Kidney tubule cell (primary cell): ENCODE data around the gene MAGEA1.
"Not testable (repeated sequence)": the region's sequence is repeated elsewhere in the genome, so short reads cannot be mapped to it uniquely, and the experiment has no call there.

Experiments
- DNase-seq: peaks from one replicate; pipeline ENCODE4 v3.0.0-alpha.2; 2018; ENCODE audit warnings: low spot score

The MAGEA1 gene, protein sequence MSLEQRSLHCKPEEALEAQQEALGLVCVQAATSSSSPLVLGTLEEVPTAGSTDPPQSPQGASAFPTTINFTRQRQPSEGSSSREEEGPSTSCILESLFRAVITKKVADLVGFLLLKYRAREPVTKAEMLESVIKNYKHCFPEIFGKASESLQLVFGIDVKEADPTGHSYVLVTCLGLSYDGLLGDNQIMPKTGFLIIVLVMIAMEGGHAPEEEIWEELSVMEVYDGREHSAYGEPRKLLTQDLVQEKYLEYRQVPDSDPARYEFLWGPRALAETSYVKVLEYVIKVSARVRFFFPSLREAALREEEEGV

DNA sequence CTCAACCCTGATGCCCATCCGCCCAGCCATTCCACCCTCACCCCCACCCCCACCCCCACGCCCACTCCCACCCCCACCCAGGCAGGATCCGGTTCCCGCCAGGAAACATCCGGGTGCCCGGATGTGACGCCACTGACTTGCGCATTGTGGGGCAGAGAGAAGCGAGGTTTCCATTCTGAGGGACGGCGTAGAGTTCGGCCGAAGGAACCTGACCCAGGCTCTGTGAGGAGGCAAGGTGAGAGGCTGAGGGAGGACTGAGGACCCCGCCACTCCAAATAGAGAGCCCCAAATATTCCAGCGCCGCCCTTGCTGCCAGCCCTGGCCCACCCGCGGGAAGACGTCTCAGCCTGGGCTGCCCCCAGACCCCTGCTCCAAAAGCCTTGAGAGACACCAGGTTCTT is at the start of gene MAGEA1:
TSS of gene MAGEA1 (plus strand) at position 154 of the 400 bp plus-strand sequence. CDS start 3,106 bp downstream, outside the sequence.
- no peak for DNase-seq

DNA sequence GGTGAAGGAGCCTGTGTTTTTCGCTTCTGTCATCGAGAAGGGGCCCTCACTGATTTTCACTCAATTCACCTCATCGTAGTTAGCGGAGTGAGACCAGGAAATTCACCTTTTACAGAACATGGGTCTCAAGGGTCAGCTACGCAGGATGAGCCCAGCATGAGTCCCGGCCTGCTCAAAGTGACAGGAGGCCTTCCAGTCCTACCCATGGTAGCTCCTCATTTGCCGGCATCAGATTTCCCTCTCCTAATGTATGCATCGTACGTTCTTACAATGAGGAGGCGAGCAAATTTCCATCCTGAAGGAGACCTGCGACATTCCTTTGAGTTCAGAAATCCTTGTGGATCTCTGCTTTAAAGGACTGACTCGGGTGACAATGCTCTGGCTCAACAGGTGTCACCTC is 46.2 kb upstream of the MAGEA1 start:
- DNase-seq: not testable (repeated sequence)

DNA sequence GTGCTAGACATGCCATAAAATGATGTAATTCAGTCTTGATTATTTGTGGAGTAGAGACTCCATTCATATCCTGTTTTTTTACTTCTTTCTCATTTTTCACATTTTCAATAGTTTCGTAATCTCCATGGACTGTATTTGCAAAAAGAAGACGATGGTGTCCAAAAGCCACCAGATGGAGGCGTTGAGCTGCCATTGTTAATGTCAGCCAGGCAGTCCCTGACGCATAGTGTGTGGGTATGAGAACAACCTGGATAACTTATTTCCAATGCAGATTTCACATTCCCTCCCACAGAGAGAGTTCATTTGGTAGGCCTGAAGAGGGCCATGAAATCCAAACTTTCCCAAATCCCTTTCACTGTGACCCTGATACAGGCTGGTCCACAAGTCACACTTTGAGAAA is 40.0 kb upstream of the MAGEA1 start:
- not testable (repeated sequence) for DNase-seq

DNA sequence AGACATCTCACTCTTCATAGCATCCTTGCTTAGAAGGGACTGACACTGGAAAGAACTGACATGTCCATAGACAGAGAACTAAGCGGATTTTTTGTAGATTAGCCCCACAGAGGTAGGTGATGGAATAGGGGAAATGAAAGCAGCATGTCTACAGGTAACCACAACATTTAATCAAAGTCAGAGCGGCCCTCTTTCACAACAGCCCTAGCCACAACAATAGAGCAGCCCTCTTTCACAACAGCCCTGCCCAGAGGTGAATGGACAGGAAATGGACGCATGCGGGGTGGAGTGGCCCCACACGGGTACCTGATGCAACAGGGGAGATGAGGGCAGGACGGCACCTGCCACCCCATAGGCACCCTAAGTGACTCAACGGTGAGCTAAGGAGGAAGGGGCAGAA is 32.8 kb upstream of the MAGEA1 start:
- DNase-seq: not testable (repeated sequence)

DNA sequence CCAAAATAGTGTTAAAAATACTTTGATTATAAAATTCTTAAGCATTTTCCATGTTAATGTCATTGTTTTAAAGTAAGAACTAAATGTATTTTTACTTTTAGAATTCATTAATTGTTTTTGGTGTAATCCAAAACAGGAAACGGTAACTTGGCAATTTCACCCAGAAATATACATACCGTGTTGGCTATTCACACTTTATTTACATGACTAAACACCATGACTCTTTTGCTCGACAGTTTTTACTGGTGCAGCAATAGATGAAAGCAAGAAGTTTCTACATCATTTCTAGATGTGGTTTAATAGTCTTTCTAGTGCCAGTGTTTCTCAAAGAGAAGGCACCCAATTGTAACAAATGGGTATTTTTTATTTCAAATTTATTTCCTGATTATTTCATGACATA is 25.6 kb upstream of the MAGEA1 start:
- DNase-seq: no peak

DNA sequence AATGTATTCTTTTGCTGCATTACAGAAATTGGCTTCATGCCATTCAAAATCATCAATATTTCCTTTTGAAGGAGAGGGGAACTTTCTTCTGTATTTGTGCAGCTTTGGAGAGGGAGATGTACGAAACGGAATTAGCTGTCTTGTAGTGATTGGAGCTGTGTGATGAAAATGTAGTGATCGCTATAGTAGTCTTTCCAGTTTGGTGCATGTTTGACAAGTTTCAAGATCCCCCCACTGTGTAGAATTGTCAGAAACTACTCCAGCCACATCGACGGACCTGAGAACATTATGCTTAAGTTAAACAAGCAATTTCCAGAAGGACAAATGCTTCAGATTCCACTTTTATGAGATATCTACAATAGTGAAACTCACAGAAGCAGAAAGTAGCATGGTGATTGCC is 21.6 kb upstream of the MAGEA1 start:
- DNase-seq: no peak

DNA sequence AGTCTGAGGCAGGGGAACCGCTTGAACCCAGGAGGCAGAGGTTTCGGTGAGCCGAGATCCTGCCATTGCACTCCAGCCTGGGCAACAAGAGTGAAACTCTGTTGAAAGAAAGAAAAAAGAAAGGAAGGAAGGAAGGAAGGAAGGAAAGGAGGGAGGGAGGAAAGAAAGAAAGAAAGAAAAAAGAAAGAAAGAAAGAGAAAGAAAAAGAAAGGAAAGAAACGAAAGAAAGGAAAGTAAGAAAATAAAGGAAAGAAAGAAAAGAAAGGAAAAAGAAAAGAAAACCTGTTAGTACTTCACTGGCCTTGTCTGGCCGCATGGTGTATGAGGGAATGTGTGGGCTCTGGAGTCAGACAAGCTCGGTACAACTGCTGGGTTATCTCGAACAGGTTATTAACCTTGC is 20.8 kb upstream of the MAGEA1 start:
- no peak for DNase-seq

DNA sequence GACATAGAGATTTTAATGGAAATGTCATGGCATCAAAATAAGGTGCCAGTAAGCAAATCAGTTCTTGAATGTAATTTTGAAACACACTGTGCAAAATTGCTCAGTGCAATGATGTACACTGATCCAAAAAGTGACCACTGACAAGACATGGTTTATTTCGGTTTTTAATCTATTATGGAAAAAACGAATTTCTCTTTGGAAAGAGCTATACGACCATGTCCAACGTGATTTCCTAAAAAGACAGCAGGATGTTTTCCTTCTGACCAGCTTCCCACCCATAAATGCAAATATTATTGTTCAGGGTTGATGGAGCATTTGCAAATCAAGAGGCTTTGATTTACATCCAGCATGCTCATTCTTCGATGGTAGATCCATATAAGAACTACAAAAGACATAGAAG is 17.1 kb upstream of the MAGEA1 start:
- no peak for DNase-seq

DNA sequence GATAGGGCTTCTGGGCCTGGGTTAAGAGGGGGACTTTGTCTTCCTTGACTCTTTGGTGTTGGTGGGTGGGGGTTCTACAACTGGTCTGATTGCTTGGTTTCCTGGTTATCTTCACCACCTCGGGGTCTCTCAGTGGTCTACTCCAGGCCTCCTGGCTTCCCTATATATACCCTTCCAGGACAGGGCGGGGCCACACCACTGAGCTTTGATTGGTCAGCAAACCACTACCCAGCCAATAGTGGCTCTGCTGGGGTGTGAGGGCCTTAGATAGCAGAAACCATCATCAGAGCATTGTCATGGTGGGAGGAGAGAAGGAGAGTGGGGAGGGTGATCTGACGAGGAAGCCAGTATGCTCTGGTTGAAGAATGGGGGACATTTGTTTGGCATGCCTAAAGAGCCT is 14.4 kb upstream of the MAGEA1 start:
- no peak for DNase-seq

DNA sequence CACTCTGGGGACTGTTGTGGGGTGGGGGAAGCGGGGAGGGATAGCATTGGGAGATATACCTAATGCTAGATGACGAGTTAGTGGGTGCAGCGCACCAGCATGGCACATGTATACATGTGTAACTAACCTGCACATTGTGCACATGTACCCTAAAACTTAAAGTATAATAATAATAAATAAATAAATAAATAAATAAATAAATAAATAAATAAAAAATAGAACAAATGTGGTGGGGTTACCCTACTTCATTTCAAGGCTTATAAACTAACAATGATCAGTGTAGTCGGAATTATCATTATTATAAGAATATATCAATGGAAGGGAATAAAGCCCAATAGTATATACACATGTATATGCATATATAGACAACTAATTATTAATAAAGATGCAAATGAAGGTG is 10.7 kb upstream of the MAGEA1 start:
- DNase-seq: not testable (repeated sequence)

DNA sequence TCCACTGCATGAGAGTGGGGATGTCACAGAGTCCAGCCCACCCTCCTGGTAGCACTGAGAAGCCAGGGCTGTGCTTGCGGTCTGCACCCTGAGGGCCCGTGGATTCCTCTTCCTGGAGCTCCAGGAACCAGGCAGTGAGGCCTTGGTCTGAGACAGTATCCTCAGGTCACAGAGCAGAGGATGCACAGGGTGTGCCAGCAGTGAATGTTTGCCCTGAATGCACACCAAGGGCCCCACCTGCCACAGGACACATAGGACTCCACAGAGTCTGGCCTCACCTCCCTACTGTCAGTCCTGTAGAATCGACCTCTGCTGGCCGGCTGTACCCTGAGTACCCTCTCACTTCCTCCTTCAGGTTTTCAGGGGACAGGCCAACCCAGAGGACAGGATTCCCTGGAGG is 2.7 kb downstream of the MAGEA1 start:
- no peak for DNase-seq

DNA sequence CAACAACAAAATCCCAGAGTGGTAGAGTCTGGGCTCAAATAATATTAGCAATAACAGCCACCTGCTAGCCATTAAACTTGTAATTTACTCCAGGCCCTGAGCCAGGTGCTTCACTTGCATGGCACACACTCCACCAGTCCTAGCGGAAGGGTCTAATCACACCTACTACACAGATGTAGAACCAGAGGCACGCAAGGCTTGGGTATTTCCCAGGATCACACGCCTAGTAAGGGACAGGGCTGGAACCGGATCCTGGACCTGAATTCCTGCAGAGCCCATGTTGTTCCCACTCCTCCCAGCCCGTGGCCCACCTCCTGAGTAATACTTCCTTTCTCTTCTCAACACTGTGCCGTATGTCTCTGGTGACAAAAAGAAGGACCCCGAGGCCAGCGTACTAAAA is 5.7 kb downstream of the MAGEA1 start:
- no peak for DNase-seq

DNA sequence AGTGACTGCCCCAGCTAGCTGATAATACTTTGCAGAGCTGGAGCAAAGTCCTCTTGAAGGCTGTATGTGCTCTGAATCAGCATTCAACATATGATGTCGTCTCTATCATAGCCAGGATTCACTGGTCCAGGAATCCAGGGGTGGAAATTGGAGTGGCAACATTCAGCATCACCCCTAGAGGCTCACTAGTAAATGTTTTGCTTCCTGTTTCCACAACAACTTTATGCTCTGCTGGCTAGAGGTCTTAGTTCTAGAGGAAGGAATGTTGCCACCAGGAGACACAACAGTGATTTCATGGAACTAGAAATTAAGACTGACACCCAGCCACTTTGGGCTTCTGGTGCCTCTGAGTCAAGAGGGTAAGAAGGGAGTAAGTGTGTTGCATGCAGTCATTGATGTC is 11.3 kb downstream of the MAGEA1 start:
- peak; percentile 55 for DNase-seq

DNA sequence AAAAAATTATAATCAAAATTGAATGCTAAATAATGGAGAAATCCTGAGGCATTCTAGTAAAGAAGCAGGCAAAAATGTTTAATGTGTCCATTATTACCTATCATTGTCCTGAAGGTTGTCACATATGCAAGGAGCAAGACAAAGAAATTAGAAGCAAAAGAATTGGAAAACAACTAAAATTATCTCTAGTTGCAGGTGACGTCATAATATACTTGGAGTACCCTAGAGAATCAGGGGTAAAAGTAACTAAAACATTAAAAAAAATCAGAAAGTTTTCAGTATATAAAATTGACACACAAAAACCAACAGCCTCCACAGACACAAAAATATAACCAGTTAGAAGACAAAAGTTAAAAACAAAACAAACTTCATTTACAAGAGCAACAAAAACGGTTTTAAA is 21.4 kb downstream of the MAGEA1 start:
- no peak for DNase-seq

DNA sequence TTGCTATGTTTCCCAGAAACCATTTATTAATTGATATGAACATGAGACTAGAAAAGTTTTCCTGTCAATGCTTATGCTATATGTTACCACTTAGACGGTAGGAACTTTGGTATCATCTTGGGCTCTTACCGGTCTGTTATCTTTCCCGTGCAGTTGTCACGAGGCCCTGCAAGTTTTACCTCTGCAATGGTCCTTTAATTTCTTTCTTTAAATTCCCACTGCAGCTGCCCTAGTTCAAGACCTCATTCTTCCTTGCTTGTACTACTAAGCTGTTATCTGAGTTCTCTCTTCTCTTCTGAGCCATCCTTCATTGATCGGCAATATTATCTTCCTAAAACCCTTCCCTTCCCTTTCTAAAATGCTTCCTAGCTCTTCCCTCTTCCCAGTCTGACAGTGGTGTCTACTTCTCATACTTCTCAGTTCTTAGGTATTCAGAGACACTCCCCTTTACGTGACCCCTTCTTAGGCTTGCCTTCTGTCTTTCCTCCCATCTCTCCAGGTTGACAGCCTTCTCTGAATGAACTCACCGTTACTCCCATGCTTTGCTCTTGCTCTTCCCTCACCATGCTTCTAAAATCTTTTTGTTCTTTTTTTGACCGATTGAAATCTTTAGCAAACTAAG is 27.5 kb downstream of the MAGEA1 start:
- no peak for DNase-seq

DNA sequence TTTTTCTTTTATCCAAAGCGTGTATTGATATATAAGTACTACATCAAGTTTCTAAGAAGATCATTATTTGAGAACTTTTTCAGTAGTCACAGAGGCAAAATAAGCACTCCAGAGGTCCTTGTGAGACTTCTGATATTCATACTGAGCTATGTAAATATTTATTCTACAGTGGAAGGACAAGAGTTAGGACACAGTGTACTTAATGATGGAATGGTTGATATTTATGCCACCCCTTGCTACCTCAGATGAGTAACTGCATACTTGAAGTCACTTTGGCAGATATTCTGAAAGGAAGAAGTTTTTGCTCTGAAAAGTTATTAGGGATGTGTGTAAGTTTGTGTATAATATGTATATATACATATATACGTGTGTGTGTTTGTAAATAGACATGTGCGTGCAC is 30.3 kb downstream of the MAGEA1 start:
- no peak for DNase-seq

DNA sequence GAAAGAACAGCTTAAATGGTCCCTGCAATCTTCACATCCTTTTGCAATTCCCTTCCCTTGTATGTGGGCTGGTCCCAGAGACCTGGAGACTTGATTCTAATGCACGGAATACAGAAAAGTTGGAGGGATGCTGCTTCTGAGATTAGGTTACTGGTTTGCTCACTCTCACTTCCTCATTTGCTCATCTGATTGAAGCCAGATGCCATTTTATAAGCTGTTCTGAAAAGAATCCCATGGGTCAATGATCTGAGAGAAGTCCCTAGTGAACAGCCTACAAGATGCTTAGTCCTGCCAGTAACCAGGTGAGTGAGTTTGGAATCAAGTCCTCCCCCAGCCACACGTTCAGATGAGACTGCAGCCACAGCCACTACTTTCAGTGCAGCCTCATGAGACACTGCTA is 35.9 kb downstream of the MAGEA1 start:
- no peak for DNase-seq

DNA sequence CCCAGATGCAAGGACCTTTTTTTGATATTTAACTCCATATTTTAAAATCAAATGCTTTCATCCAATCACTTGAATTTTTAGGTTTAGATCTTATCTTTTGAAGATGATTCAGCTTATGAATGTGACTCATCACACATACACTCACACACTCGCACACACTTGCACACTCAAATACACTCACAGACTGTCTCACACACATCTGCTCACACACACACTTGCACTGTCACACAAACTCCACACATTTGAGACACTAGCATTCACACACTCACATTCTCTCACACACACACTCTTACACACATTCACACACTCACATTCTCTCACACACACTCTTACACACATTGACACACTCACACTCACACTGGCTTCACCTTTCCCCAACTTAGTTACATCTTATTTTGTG is 37.8 kb downstream of the MAGEA1 start:
- no peak for DNase-seq

DNA sequence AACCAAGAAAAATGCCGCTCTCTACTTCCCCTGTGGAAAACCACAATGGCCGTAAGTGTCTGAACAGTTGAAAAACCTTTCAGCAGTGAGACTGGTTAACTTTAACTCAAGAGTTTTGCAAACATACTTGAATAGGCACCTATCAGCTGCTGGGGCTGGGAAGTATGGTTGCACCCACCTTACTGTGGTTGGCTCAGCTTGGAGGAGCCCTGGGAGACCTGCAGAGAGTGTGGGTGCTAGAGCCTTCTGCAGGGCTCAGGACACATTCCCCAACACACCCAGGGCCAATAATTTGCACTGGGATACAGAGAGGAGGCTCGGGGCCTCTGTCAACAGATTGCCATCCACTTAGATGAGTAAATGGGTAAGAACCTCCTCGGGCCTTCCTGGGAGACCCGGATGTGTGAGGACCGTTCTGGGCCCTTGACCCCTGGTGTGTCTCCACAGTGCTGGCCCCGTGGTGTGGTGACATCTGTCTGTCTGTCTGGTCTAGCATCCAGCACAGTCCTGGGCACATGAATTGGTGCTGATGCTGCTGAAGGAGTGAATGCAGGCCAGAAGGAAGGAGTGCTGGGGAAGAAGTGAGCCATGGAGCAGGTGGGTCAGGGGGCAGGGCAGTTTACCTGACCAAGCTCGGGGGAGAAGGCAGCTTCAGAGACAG is 46.5 kb downstream of the MAGEA1 start:
- DNase-seq: no peak

DNA sequence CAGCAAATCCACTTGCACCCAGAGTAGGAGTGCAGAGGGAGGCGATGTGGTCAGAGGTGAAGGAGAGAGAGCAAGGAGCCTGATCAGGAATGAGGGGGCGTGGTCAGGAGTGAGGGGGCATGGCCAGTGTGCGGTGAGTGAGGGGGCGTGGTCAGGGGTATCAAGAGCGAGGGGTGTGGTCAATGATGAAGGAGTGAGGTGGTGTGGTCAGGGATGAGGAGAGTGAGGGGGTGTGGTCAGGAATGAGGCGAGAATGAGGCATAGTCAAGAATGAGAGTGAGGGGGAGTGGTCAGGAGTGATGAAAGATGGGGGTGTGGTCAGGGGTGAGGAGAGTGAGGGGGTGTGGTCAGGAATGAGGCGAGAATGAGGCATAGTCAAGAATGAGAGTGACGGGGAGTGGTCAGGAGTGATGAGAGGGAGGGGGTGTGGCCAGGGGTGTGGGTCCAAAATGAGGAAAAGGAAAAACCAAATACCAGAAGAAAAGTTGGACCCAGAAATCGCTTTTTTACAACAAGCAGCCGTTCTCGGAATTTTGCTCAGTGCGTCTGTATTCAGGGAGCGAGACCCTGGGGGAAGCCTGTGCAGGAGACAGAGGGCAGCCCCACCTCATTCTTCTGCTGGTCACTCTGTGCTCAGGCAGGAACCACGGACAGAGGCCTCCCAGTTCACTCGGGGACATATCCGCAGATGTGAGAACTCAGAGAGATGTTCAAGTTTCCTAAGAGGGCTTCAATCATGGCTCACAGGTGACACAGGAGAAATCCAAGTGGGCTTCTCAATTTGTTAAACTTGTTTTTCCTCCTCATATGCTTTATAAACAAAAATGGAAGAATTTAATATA is 47.5 kb downstream of the MAGEA1 start:
- peak; percentile 73 for DNase-seq
